CD14-positive monocyte (primary cell): Measurements from ENCODE around the gene CMSS1. TPM values are rescaled to one million over a fixed set of nuclear protein-coding genes. Genes with fewer than 3 reads are reported as not detected.

Experiments
- DNase-seq, 3 donors: peaks; one replicate each; pipeline ENCODE4 v3.0.0-alpha.2; 2011 to 2022
- H2AFZ ChIP-seq: 2 replicates; pipeline ENCODE4 v1.6.0; 2012; ENCODE audit warnings: mild to moderate bottlenecking, low read depth, low read length, inconsistent platforms; ENCODE audit not compliant: insufficient read depth, poor library complexity, severe bottlenecking
- H3K27ac ChIP-seq, 2 donors: 1 replicate in 1 of 2; 2 replicates in 1 of 2; pipeline ENCODE4 v1.5.1; 2012 to 2013; ENCODE audit warnings: low read length in 2 of 2, control low read depth in 1 of 2, inconsistent platforms in 1 of 2, low read depth in 1 of 2, mild to moderate bottlenecking in 1 of 2
- H3K27me3 ChIP-seq, 2 donors: one replicate each; pipeline versions ENCODE4 v1.6.0 to v1.6.1; 2011 to 2013; ENCODE audit warnings: low read length in 2 of 2; ENCODE audit not compliant: control insufficient read depth in 2 of 2, insufficient read depth in 2 of 2
- H3K36me3 ChIP-seq, 2 donors: replicated peaks in 1 of 2; 1 replicate in 1 of 2; 2 replicates in 1 of 2; pipeline versions ENCODE4 v1.5.1 to v1.6.1; 2012 to 2013; ENCODE audit warnings: low read length in 2 of 2, control low read depth in 1 of 2, inconsistent platforms in 1 of 2, mild to moderate bottlenecking in 1 of 2; ENCODE audit not compliant: insufficient read depth in 2 of 2, control insufficient read depth in 1 of 2
- H3K4me1 ChIP-seq, 2 donors: 1 replicate in 1 of 2; 2 replicates in 1 of 2; pipeline versions ENCODE4 v1.5.1 to v1.6.1; 2012 to 2013; ENCODE audit warnings: low read length in 2 of 2, control low read depth in 1 of 2, inconsistent platforms in 1 of 2, mild to moderate bottlenecking in 1 of 2, moderate library complexity in 1 of 2; ENCODE audit not compliant: insufficient read depth in 2 of 2, control insufficient read depth in 1 of 2
- H3K4me2 ChIP-seq: replicated peaks from 2 replicates; pipeline ENCODE3; 2012; ENCODE audit warnings: low read length, moderate library complexity, mild to moderate bottlenecking; ENCODE audit not compliant: poor library complexity, severe bottlenecking; ENCODE audit errors: extremely low read depth
- H3K4me3 ChIP-seq, 3 experiments: fragments of 200-600 bp in 1 of 3; sonication (generic) in 1 of 3; replicated peaks in 1 of 3; 1 replicate in 2 of 3; 2 replicates in 1 of 3; pipeline ENCODE4 v1.5.1; 2011 to 2013; ENCODE audit warnings: low read length in 3 of 3, mild to moderate bottlenecking in 3 of 3, control low read depth in 2 of 3, low read depth in 2 of 3, inconsistent platforms in 1 of 3, moderate library complexity in 1 of 3
- H3K79me2 ChIP-seq: 2 replicates; pipeline ENCODE4 v1.6.0; 2012; ENCODE audit warnings: mild to moderate bottlenecking, control low read depth, inconsistent platforms, low read length, moderate library complexity; ENCODE audit not compliant: insufficient read depth
- H3K9ac ChIP-seq: 2 replicates; pipeline ENCODE4 v1.6.0; 2017; ENCODE audit warnings: low read length, mild to moderate bottlenecking; ENCODE audit not compliant: insufficient read depth, poor library complexity, severe bottlenecking
- H3K9me3 ChIP-seq, 2 donors: replicated peaks in 1 of 2; 1 replicate in 1 of 2; 2 replicates in 1 of 2; pipeline versions ENCODE4 v1.5.1 to v1.6.1; 2012 to 2013; ENCODE audit warnings: low read length in 2 of 2, control low read depth in 1 of 2; ENCODE audit not compliant: control insufficient read depth in 1 of 2, insufficient read depth in 1 of 2
- H4K20me1 ChIP-seq: 2 replicates; pipeline ENCODE4 v1.6.0; 2012; ENCODE audit warnings: mild to moderate bottlenecking, low read length, control low read depth, moderate library complexity; ENCODE audit not compliant: insufficient read depth
- H3K27ac Mint-ChIP-seq, 7 donors: one replicate each; pipeline ENCODE4 v1.8.0; 2020; ENCODE audit warnings: mild to moderate bottlenecking in 7 of 7, mixed read lengths in 7 of 7, moderate library complexity in 6 of 7, inconsistent platforms in 2 of 7
- H3K27me3 Mint-ChIP-seq, 3 donors: one replicate each; pipeline ENCODE4 v1.8.0; 2021 to 2022; ENCODE audit warnings: low read depth in 3 of 3, mild to moderate bottlenecking in 3 of 3, mixed read lengths in 3 of 3, moderate library complexity in 3 of 3, inconsistent platforms in 1 of 3
- H3K36me3 Mint-ChIP-seq, 2 donors: one replicate each; pipeline ENCODE4 v1.8.0; 2020; ENCODE audit warnings: mixed read lengths in 2 of 2, inconsistent platforms in 1 of 2, mild to moderate bottlenecking in 1 of 2
- H3K4me1 Mint-ChIP-seq: one replicate; pipeline ENCODE4 v1.8.0; 2020; ENCODE audit warnings: mild to moderate bottlenecking, mixed read lengths
- H3K4me3 Mint-ChIP-seq, 2 donors: one replicate each; pipeline ENCODE4 v1.8.0; 2020; ENCODE audit warnings: mild to moderate bottlenecking in 2 of 2, mixed read lengths in 2 of 2, moderate library complexity in 1 of 2
- H3K9me3 Mint-ChIP-seq, 7 donors: one replicate each; pipeline ENCODE4 v1.8.0; 2020 to 2022; ENCODE audit warnings: mixed read lengths in 7 of 7, mild to moderate bottlenecking in 6 of 7, moderate library complexity in 6 of 7, inconsistent platforms in 2 of 7
- WGBS: methylation state at CpG from one replicate; pipeline ENCODE4 v1.1.5; 2013; ENCODE audit warnings: missing lambda C conversion rate; ENCODE audit not compliant: insufficient coverage; 5-methylcytosine and 5-hydroxymethylcytosine counted together
- intact Hi-C, 2 donors: fragments of 100-400 bp; cut with micrococcal nuclease; formaldehyde crosslinking; loops; one replicate each; pipeline versions ENCODE4 v1.15.0 to v1.15.1; 2023
- polyA minus RNA-seq: library from RNA; depleted of rRNA, polyadenylated mRNA; stranded (reverse); fragments of >200 nt; gene quantifications from 2 replicates; pipeline ENCODE4 v1.2.3, GENCODE V29; 2012
- polyA plus RNA-seq, 3 donors: library from polyadenylated mRNA; depleted of rRNA in 1 of 3; unstranded in 2 of 3; stranded (reverse) in 1 of 3; fragments of 300-500 nt in 2 of 3; fragments of >200 nt in 1 of 3; fragmentation: Illumina TruSeq in 2 of 3; gene quantifications; 1 replicate in 2 of 3; 2 replicates in 1 of 3; pipeline ENCODE4 v1.2.3, GENCODE V29; 2012 to 2021
- total RNA-seq, 12 experiments: library from RNA in 1 of 12; stranded (reverse) in 1 of 12; fragments of 120-200 nt in 1 of 12; gene quantifications; one replicate each; pipeline ENCODE4 v1.2.4 and lab custom pipeline; 2013 to 2026; ENCODE audit warnings: mixed read lengths in 6 of 12, inconsistent platforms in 1 of 12
- TF ChIP-seq, protein P1 (sequence below): fragments of 200-600 bp; IDR thresholded peaks from one replicate; pipeline ENCODE4 v1.8.0; 2022; ENCODE audit warnings: antibody characterized with exemption, mild to moderate bottlenecking

CMSS1 gene
- 3.5 TPM for total RNA-seq (2013)
- 1 to 10 TPM; 1.1 to 3.6 (median 2.2) TPM for polyA plus RNA-seq
- polyA minus RNA-seq = 0.32 and 0.42 TPM in 2 replicates
- 0.84 to 6.1 (median 3.0) reads per million in 11 experiments for total RNA-seq (lab: John Stamatoyannopoulos, UW)

- H3K36me3 Mint-ChIP-seq = no peaks in the 10 kb centered on the region
- WGBS = 0% methylated on average over 56 of the region's 60 CpGs
- TF ChIP-seq, protein P1, sequence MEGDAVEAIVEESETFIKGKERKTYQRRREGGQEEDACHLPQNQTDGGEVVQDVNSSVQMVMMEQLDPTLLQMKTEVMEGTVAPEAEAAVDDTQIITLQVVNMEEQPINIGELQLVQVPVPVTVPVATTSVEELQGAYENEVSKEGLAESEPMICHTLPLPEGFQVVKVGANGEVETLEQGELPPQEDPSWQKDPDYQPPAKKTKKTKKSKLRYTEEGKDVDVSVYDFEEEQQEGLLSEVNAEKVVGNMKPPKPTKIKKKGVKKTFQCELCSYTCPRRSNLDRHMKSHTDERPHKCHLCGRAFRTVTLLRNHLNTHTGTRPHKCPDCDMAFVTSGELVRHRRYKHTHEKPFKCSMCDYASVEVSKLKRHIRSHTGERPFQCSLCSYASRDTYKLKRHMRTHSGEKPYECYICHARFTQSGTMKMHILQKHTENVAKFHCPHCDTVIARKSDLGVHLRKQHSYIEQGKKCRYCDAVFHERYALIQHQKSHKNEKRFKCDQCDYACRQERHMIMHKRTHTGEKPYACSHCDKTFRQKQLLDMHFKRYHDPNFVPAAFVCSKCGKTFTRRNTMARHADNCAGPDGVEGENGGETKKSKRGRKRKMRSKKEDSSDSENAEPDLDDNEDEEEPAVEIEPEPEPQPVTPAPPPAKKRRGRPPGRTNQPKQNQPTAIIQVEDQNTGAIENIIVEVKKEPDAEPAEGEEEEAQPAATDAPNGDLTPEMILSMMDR = peak; percentile 19
Measured at GRCh38 chr3:99817437-99818240, at the start of gene CMSS1. Gene CMSS1, plus strand, starts transcription at chr3:99817862.

GRCh38 chr3:99768126-99768525 is 49.5 kb upstream of the CMSS1 start:
- Histone ChIP-seq H3K4me2 (no peak overlapping the region), H3K27me3 (no peaks in the 10 kb centered on the region), H3K9me3 (no peaks in the 10 kb centered on the region), H3K36me3 (no peaks in the 10 kb centered on the region), H3K4me1 (no peaks in the 10 kb centered on the region), H3K4me3 (no peak overlapping the region), H3K27ac (no peak overlapping the region), H3K9ac (no peak overlapping the region), H2AFZ (no peak overlapping the region), H4K20me1 (no peaks in the 10 kb centered on the region), H3K79me2 (no peaks in the 10 kb centered on the region)
- H3K9me3 Mint-ChIP-seq = peaks cover 0 to 5% (median 0%) of the 10 kb centered on the region in 7 donors
- peaks cover 0 to 2% (median 2%) of the 10 kb centered on the region in 3 donors for H3K27me3 Mint-ChIP-seq
- H3K27ac Mint-ChIP-seq = no peak overlapping the region
- TF ChIP-seq, protein P1 = no peak
- H3K4me3 Mint-ChIP-seq = no peak overlapping the region
- no peaks in the 10 kb centered on the region for H3K4me1 Mint-ChIP-seq
- intact Hi-C loops = no loop called here
- H3K36me3 Mint-ChIP-seq = no peaks in the 10 kb centered on the region
- DNase-seq = no peak
- no CpG with 5 or more reads among the region's 1 CpG for WGBS

More at GRCh38 chr3:99817437-99818240, at the start of gene CMSS1:
- intact Hi-C loops = loop anchor here in 1 of 2 donors (10.0 kb wide), 1 partner anchor 887 kb away; the partner anchor contains the start of gene TFG
- H3K79me2 ChIP-seq = no peaks in the 10 kb centered on the region
- peaks cover 18% of the 10 kb centered on the region for H3K4me1 Mint-ChIP-seq
- H3K27ac Mint-ChIP-seq = peak within 1 kb of the TSS; percentile 97 to 99 (median 98)
- peak within 1 kb of the TSS; percentile 90 to 95 for H3K4me3 Mint-ChIP-seq
- H3K9me3 ChIP-seq = no peaks in the 10 kb centered on the region
- H2AFZ ChIP-seq = peak within 1 kb of the TSS; percentile 84
- no peaks in the 10 kb centered on the region for H3K36me3 ChIP-seq
- H3K9ac ChIP-seq = peak within 1 kb of the TSS; percentile 73
- H3K9me3 Mint-ChIP-seq = no peaks in the 10 kb centered on the region
- peak; percentile 87 to 90 (median 89) for DNase-seq
- no peaks in the 10 kb centered on the region for H4K20me1 ChIP-seq
- H3K27me3 Mint-ChIP-seq = peaks cover 0 to 3% (median 2%) of the 10 kb centered on the region in 3 donors
- H3K27ac ChIP-seq = peak within 1 kb of the TSS; percentile 86 to 96
- peak within 1 kb of the TSS; percentile 87 for H3K4me2 ChIP-seq
- H3K27me3 ChIP-seq = no peaks in the 10 kb centered on the region
- peaks cover 16 to 19% of the 10 kb centered on the region in 2 donors for H3K4me1 ChIP-seq
- H3K4me3 ChIP-seq = peak within 1 kb of the TSS; percentile 41 to 80 (median 77)
